Activated CD4-positive, CD25-positive, alpha-beta regulatory T cell treated with anti-CD3 and anti-CD28 coated beads, Interleukin-2, amount 50 U/mL, for 72 hours (primary cell): ENCODE data around the gene C21orf91.
A peak's percentile ranks its signal among the peaks of the same experiment; 100 is the strongest.

ENCODE experiments used
- DNase-seq: peaks from one replicate; pipeline ENCODE4 v3.0.0; 2021

Gene C21orf91

GRCh38 chr21:17819114-17819876 lies at the start of gene C21orf91:
C21orf91 (minus strand) TSS chr21:17819356; CDS start chr21:17818318, 1,038 bp downstream.
- peak; percentile 87 for DNase-seq

GRCh38 chr21:17866590-17866989 lies 47.4 kb upstream of the C21orf91 start:
- DNase-seq: no peak

DNA sequence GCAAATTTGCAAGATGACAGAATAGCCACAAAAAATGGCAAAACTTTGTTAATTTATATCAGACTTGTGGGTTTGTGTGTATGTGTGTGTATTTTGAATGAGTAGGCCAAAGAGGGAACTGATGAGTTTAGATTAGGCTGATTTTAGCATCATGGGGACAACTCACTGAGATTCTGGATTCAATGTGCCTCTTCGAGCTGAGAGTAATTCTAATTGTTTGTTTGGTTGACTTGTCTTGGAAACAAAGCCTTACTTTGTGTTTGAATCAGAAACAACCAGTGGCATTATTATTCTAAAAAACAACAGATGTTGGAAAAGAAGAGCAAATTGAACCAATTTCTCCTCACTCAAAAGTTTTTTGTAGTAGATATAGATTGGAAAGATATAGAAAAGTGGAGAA lies 40.5 kb upstream of the C21orf91 start:
- DNase-seq: no peak

DNA sequence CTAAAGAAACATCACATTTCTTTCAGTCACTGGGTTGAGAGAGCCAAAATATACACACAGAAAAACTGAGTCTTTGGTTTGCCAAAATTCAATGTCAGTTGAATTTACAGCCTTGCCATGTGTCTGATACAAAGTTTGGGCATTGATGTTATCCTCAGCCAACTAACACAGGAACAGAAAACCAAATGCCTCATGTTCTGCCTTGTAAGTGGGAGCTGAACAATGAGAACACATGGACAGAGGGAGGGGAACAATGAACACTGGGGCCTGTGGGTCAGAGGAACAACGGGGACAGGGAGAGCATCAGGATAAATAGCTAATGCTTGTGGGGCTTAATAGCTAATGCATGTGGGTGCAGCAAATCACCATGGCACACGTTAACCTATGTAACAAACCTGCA lies 39.6 kb upstream of the C21orf91 start:
- DNase-seq: no peak

- DNase-seq: no peak
Observed at GRCh38 chr21:17854745-17855144, 35.6 kb upstream of the C21orf91 start.

GRCh38 chr21:17853393-17854275 lies 34.5 kb upstream of the C21orf91 start:
- DNase-seq: no peak

- DNase-seq: no peak
Observed at GRCh38 chr21:17848228-17848627, 29.1 kb upstream of the C21orf91 start.

- DNase-seq: no peak
Observed at GRCh38 chr21:17841103-17841502, 21.9 kb upstream of the C21orf91 start.

DNA sequence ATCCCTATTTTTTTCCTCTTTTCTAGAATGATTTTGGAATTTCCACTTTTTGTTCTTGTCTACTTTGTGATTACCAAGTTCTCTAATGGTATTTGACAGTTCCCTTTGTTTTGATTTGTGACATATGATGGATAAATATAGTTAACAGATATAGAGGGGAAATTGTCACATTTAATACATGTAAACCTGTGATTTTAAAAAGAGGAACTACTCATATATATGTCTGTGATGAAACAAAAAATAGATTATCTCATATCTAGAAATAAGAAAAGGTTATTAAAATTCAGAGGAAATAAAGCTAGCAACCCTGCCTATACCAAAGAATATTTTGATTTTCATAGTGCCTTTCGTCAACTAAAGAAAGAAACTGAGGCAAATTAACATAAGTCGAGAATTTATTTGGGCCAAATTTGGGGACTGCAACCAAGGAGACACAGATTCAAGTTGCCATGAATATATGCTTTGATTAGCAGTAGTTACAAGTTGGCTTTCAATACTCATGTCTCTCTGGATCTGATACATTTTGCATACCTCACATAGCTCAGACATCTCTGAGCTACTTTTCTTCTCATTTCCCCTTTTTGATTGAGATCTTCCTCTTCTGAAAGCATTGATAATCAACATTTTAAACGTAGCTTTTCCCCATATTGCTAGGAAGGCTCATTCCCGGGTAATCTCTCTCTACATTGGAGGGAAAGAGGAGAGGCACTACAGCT lies 15.6 kb upstream of the C21orf91 start:
- DNase-seq: no peak

GRCh38 chr21:17829472-17829871 lies 10.3 kb upstream of the C21orf91 start:
- no peak for DNase-seq

GRCh38 chr21:17828223-17828622 lies 9.1 kb upstream of the C21orf91 start:
- no peak for DNase-seq

DNA sequence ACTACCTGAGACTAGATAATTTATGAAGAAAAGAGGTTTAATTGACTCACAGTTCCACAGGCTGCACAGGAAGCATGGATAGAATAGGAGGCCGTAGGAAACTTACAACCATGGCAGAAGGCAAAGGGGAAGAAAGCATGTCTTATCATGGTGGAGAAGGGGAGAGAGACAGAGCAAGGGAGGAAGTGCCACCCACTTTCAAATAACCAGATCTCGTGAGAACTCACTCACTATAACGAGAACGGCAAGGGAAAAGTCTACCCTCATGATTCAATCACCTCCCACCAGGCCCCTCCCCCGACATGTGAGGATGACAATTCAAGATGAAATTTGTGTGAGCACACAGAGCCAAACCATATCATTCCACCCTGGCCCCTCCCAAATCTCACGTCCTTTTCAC lies 4.7 kb upstream of the C21orf91 start:
- DNase-seq: no peak

DNA sequence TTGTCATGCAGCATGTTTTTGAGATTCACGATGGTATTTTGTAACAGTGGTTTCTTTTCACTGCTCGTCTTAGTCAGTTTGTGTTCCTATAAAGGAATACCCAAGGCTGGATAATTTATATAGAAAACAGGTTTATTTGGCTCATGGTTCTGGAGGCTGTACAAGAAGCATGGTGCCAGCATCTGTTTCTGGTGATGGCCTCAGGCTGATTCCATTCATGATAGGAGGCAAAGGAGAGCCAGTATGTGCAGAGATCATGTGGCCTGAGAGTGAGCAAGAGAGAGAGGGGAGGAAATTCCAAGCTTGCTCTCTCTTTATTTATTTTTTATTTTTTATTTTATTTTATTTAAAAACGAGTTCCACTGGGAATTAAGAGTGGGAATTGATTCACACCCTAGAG lies 2.0 kb upstream of the C21orf91 start:
- no peak for DNase-seq

DNA sequence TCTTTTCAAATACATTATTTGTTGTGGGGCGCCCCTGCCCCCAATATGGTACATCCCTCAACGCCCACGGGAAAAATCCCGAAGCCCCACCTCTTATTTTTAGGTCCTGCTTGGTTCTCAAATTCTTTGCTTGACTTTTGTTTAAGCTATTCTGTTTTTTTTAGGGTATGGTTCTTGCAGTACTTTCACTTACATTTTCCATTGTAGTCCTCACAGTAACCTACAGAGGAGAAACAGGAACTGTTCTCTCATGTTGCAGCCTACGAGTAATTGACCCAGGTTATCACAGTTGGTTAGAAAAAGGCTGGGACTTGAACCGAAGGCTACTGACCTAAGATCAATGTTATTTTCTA lies 697 bp upstream of the C21orf91 start:
- no peak for DNase-seq

- peak; percentile 61 for DNase-seq
Observed at GRCh38 chr21:17818186-17819113, 706 bp downstream of the C21orf91 start.

DNA sequence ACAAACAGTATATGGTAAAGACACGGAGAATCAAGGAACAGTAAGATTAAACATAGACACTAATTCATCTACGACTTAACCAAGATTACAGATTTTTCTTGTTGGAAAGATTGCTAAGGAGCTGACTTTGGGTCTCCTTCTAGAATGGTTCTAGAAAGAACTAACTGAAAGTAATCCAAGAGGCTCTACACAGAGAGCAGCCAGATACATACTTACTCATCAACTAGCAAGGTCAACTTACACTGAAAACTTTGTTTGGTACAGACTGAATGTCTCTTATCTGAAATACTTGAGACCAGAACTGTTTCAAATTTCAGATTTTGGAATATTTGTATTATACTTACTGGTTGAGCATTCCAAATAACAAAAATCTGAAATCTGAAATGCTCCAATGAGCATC lies 5.8 kb downstream of the C21orf91 start:
- DNase-seq: no peak

- DNase-seq: no peak
Observed at GRCh38 chr21:17805966-17806365, 13.2 kb downstream of the C21orf91 start.

- DNase-seq: no peak
Observed at GRCh38 chr21:17803536-17803935, 15.6 kb downstream of the C21orf91 start.

DNA sequence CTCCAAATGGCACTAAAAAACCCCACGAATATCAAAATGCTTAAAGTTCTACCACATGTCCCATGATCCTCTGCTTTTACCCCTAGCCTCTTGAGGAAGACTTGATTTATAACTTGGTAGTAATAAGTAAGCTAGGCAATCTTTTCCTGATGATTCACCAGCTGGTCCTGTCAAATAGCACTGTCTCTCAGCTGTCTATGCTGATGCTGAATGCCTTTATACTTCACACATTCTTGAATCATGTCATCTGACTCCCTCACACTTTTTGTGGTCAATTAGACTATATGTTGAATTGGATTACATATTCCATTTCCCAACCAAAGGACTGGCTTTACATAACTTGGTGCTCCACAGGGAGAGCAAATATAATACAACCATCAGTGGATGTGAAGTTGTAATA lies 16.6 kb downstream of the C21orf91 start:
- DNase-seq: no peak

- no peak for DNase-seq
Observed at GRCh38 chr21:17799414-17800164, 19.6 kb downstream of the C21orf91 start.

- no peak for DNase-seq
Observed at GRCh38 chr21:17798796-17799195, 20.4 kb downstream of the C21orf91 start.

- DNase-seq: no peak
Observed at GRCh38 chr21:17797967-17798366, 21.2 kb downstream of the C21orf91 start.
